HG02798 (cell line): ENCODE measurements around the gene INVS.
"Not testable (repeated sequence)": the region's sequence is repeated elsewhere in the genome, so short reads cannot be mapped to it uniquely, and the experiment has no call there.

Experiments
- ATAC-seq: cut with Tn5 transposase; IDR thresholded peaks from one replicate; pipeline ENCODE4 v1.9.1; 2021; ENCODE audit warnings: mild to moderate bottlenecking; ENCODE audit not compliant: unreplicated experiment, poor library complexity

Gene INVS

DNA sequence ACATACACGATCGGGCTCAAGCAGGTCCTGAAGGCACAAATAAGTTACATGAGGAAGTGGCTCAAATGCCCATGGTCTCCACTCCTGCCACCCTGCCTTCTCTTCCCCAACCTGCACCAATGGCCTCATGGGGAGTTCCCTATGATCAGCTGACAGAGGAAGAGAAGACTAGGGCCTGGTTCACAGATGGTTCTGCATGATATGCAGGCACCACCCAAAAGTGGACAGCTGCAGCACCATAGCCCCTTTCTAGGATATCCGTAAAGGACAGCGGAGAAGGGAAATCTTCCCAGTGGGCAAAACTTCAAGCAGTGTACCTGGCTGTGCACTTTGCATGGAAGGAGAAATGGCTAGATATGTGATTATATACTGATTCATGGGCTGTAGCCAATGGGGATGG, 22.8 kb upstream of the INVS start:
- ATAC-seq, result not testable (repeated sequence)

- no peak for ATAC-seq
Observed at GRCh38 chr9:100082782-100083181, 16.3 kb upstream of the INVS start.

GRCh38 chr9:100083448-100084127, 15.5 kb upstream of the INVS start:
- peak; percentile 43 for ATAC-seq

DNA sequence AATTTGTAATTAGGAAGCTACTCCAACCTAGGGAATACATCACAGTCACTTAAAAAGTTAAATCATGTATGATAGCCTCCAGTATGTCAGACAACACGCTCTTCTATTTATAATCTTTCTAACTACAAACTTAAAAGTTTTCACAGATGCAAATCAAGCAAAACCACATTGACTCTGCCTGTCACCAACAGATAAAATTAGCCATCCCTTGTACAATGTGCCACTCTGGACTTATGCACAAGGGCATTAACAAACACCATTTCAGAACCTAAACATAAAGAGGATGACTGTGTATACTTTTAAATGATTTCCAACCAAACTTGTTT, 15.0 kb upstream of the INVS start:
- peak; percentile 72 for ATAC-seq

DNA sequence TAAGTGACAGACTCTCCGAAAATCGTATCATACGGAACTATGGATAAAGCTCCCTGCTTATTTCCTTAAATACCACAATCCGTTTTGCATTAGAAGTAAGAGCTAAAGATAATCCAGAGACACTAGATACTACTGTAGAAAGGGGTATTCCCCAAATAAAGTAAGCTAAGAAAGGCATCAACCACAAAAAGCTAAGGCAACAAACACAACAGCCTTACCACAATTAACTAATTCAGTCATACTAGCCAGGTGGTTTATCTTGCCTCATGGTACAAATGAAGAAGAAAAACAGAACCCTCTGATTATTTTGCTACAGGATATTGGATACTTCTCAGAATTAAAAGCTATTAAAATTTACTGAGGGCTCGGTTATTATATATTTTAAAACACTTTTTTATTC, 14.3 kb upstream of the INVS start:
- peak; percentile 86 for ATAC-seq

GRCh38 chr9:100086097-100086635, 12.9 kb upstream of the INVS start:
- ATAC-seq, result no peak

- no peak for ATAC-seq
Observed at GRCh38 chr9:100087218-100087617, 11.8 kb upstream of the INVS start.

- no peak for ATAC-seq
Observed at GRCh38 chr9:100088202-100088601, 10.8 kb upstream of the INVS start.

DNA sequence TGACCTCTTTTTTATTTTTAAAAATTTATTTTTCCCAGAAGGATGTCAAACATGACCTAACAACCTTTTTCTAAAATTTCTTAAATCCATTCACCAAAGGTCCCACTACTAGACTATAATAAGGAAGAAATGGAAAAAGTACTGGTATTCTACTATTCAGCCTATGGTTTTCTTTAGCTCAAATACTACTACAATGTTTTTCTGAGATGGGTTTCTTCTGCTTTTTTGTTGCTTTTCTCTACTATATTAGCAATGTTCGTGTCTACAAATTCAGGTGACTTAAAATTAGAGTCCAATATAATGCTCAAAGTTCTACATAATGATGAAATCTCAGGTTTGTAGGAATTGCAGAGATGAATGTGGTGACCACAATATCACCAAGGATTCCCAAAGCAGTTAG, 8.2 kb upstream of the INVS start:
- ATAC-seq, result no peak

DNA sequence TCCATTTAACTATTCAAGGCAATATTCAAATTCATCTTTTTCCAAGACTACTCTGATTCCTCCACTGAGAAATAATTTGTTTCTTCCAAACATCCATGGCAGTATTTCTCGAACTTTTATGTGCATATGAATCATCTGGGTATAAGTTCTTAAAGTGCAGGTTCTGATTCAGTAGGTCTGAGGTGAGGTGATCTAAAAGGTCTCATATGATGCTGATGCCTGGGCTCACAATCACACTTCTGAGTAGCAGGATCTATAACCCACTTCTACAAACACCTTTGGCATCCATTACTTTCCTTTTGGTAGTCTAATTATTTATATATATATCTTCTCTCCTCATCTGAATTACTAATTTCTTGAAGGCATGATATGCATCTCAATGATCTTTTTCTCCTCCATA, 7.4 kb upstream of the INVS start:
- no peak for ATAC-seq

DNA sequence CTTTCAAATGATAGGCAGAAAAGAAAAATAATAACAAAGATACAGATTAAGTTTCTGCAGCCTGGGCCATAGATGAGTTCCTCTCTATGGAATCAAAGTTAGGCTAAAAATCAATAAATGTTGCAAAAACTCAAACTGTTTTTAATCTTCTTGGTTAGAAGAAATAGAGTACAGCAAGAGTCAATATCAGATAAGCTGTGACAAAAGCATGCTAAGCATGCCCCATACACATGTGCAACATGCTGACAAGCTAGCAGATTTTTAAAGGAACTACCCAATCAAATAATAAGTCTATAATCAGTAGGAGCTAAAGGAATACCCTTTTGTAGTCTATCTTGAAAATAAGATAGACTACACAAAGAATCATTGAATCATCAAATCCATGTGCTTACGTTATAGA, 7.0 kb upstream of the INVS start:
- ATAC-seq, result no peak

GRCh38 chr9:100094411-100094810, 4.6 kb upstream of the INVS start:
- ATAC-seq, result not testable (repeated sequence)

GRCh38 chr9:100096378-100096916, 2.6 kb upstream of the INVS start:
- ATAC-seq, result no peak

GRCh38 chr9:100098046-100098886, 777 bp upstream of the INVS start:
- ATAC-seq, result no peak

DNA sequence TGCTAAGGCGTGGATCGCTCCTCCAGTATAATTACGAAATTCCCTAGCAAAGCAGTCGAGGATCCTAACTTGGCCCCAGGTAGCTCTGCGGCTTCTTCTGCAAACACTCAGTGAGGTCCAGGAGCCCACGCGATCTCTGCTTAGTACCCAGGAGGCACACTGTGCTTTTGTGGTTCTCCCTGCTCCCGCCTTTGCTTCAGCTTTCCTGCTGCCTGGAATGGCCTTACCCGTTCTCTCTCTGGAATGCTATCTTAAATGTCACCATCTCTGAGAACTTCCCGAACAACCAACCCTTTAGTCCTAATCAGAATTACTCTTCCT, 639 bp downstream of the INVS start:
- no peak for ATAC-seq

DNA sequence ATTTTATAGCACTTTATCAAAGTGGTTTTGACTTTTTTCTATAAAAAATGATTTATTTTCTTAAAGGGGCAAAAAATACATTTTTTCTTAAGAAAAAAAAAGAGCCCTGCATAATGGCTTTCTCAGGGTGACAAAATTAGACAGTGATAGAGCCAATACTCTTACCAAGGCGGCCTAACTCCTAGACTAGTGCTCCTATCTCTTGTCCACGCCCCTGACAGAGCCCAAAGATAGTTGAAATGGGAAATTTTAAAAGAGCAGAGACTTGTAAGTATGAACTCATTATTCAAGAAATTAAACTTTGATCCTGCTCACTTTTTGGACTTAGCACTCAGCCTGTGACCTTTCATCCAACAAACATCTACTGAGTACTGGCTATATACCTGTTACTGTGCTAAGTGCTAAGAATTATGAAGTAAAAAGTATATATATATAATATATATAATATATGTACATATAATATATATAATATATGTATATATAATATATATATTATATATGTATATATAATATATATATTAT, 1.2 kb downstream of the INVS start:
- no peak for ATAC-seq

DNA sequence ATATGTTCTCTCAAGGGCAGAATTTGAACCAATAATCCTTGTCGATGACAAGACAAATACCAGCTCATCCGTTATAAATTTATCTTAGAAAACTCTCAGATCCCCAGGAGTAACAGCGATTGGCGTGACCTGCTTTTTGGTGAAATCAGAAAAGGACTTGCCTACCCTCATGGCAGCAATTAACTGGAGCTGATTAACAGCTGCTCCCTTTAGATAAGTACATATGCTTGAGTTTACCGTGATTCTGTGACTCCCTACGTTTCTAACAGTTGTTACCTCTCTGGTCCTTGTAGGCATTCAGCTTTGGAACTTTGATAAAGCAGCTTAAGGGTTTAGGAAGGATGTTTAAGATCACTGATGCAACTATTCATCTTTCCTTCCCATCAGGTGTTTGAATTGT, 2.6 kb downstream of the INVS start:
- ATAC-seq, result no peak

DNA sequence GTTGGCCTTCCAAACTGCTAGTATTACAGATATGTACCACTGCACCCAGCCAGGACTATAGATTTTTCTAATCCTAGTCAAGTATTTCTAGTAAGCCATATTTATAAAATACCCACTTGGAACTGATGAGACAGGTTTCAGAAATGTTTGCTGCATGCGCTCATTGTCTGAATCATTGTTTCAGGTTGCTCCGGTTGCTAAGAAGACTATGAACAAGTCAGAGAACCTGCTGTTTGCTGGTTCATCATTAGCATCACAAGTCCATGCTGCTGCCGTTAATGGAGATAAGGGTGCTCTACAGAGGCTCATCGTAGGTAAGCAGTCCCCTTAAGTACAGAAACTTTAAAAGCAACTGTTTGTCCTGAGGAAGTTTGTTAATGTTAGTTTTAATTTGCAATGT, 5.3 kb downstream of the INVS start:
- ATAC-seq, result no peak

- no peak for ATAC-seq
Observed at GRCh38 chr9:100105861-100106260, 6.8 kb downstream of the INVS start.

GRCh38 chr9:100106616-100107015, 7.6 kb downstream of the INVS start:
- no peak for ATAC-seq

DNA sequence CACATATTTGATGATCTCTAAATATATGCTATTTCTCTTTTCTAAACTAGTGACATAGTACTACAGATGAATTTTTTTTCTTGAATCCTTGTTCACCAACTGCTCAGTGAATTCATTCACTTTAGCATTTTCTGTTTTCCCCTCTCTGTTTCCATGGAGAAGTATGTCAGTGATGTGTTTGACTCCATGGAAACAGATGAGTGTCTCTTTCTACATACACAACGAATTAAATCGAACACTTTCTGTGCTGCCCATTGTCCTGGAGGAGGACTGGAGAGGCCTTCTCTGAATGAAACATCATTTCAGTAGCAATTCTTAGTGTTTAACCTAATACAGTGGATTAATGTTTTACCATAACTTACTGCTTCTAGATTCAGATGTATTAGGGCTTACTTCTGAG, 9.5 kb downstream of the INVS start:
- no peak for ATAC-seq
